Neuronal stem cell (in vitro differentiated cells): ENCODE measurements around the gene DDX39B. TPM values are rescaled to one million over a fixed set of nuclear protein-coding genes. Genes with fewer than 3 reads are reported as not detected.

Source experiments
- DNase-seq: peaks from one replicate; pipeline ENCODE4 v3.0.0-alpha.2; 2013; ENCODE audit warnings: low spot score
- H2AFZ ChIP-seq: one replicate; pipeline ENCODE4 v1.6.1; 2013; ENCODE audit warnings: mild to moderate bottlenecking, low read length, inconsistent platforms
- H2AK5ac ChIP-seq: 2 replicates; pipeline ENCODE4 v1.6.1; 2013; ENCODE audit warnings: low read depth, mild to moderate bottlenecking, inconsistent platforms, low read length, moderate library complexity, mixed read lengths
- H2BK120ac ChIP-seq: 2 replicates; pipeline ENCODE4 v1.6.1; 2013; ENCODE audit warnings: low read depth, mild to moderate bottlenecking, inconsistent platforms, low read length, moderate library complexity, mixed read lengths
- H2BK12ac ChIP-seq: one replicate; pipeline ENCODE4 v1.6.1; 2013; ENCODE audit warnings: low read length, inconsistent platforms
- H2BK15ac ChIP-seq: 2 replicates; pipeline ENCODE4 v1.6.1; 2013; ENCODE audit warnings: mild to moderate bottlenecking, low read length, inconsistent platforms, mixed read lengths
- H2BK5ac ChIP-seq: one replicate; pipeline ENCODE4 v1.6.1; 2013; ENCODE audit warnings: inconsistent platforms, mild to moderate bottlenecking, low read length, moderate library complexity
- H3K14ac ChIP-seq: one replicate; pipeline ENCODE4 v1.6.1; 2013; ENCODE audit warnings: low read length, inconsistent platforms
- H3K18ac ChIP-seq: 2 replicates; pipeline ENCODE4 v1.6.1; 2013; ENCODE audit warnings: low read length, inconsistent platforms
- H3K23ac ChIP-seq: 2 replicates; pipeline ENCODE4 v1.6.1; 2013; ENCODE audit warnings: low read depth, mild to moderate bottlenecking, mixed read lengths, low read length, inconsistent platforms; ENCODE audit not compliant: poor library complexity
- H3K27ac ChIP-seq: replicated peaks from 3 replicates; pipeline ENCODE4 v1.5.1; 2013; ENCODE audit warnings: low read length, inconsistent platforms
- H3K27me3 ChIP-seq, 3 experiments: 2 replicates each; pipeline ENCODE4 v1.6.1; 2013; ENCODE audit warnings: low read length in 3 of 3, mild to moderate bottlenecking in 2 of 3, inconsistent platforms in 1 of 3, low read depth in 1 of 3, mixed read lengths in 1 of 3, moderate library complexity in 1 of 3; ENCODE audit not compliant: control insufficient read depth in 3 of 3, insufficient read depth in 3 of 3
- H3K36me3 ChIP-seq, 2 donors: replicated peaks in 1 of 2; 2 replicates each; pipeline ENCODE4 v1.6.1; 2013; ENCODE audit warnings: low read length in 2 of 2; ENCODE audit not compliant: control insufficient read depth in 2 of 2, insufficient read depth in 2 of 2
- H3K4ac ChIP-seq: 2 replicates; pipeline ENCODE4 v1.6.1; 2013; ENCODE audit warnings: inconsistent platforms, mild to moderate bottlenecking, low read length, moderate library complexity
- H3K4me1 ChIP-seq, 2 donors: 1 replicate in 1 of 2; 2 replicates in 1 of 2; pipeline ENCODE4 v1.6.1; 2013; ENCODE audit warnings: low read length in 2 of 2, low read depth in 1 of 2; ENCODE audit not compliant: control insufficient read depth in 2 of 2, insufficient read depth in 1 of 2
- H3K4me2 ChIP-seq: one replicate; pipeline ENCODE4 v1.6.1; 2013; ENCODE audit warnings: mild to moderate bottlenecking, low read length, inconsistent platforms; ENCODE audit not compliant: insufficient read depth, poor library complexity, severe bottlenecking
- H3K4me3 ChIP-seq, 2 donors: 2 replicates each; pipeline ENCODE4 v1.5.1; 2013; ENCODE audit warnings: low read length in 2 of 2, mild to moderate bottlenecking in 2 of 2, inconsistent platforms in 1 of 2, moderate library complexity in 1 of 2
- H3K79me1 ChIP-seq: one replicate; pipeline ENCODE4 v1.6.1; 2013; ENCODE audit warnings: low read depth, mild to moderate bottlenecking, inconsistent platforms, low read length, moderate library complexity
- H3K9ac ChIP-seq: one replicate; pipeline ENCODE4 v1.6.1; 2013; ENCODE audit warnings: mild to moderate bottlenecking, low read depth, low read length, inconsistent platforms; ENCODE audit not compliant: poor library complexity
- H3K9me3 ChIP-seq, 2 donors: replicated peaks in 1 of 2; 2 replicates each; pipeline versions ENCODE3 to v1.6.1; 2013; ENCODE audit warnings: low read length in 2 of 2, mild to moderate bottlenecking in 2 of 2, inconsistent platforms in 1 of 2, low read depth in 1 of 2, mixed read lengths in 1 of 2, moderate library complexity in 1 of 2; ENCODE audit not compliant: control insufficient read depth in 2 of 2, insufficient read depth in 1 of 2
- H4K8ac ChIP-seq: one replicate; pipeline ENCODE4 v1.6.1; 2013; ENCODE audit warnings: low read depth, mild to moderate bottlenecking, inconsistent platforms, low read length, moderate library complexity
- H4K91ac ChIP-seq: one replicate; pipeline ENCODE4 v1.6.1; 2013; ENCODE audit warnings: low read length, low read depth, mild to moderate bottlenecking, inconsistent platforms; ENCODE audit not compliant: poor library complexity
- WGBS, 2 donors: extraction: QIAGEN DNeasy Blood & Tissue Kit; methylation state at CpG; one replicate each; pipeline ENCODE4 v1.1.7; 2013; ENCODE audit warnings: missing lambda C conversion rate in 2 of 2, mixed read lengths in 1 of 2; ENCODE audit not compliant: insufficient read length in 2 of 2, insufficient replicate concordance in 1 of 2; ENCODE audit errors: extremely low coverage in 2 of 2; 5-methylcytosine and 5-hydroxymethylcytosine counted together
- small RNA-seq: library from polyadenylated mRNA; stranded (forward); fragments of <200 nt; extraction: miRNeasy Mini kit (QIAGEN cat#:217004); gene quantifications from one replicate; pipeline ENCODE3, GENCODE V24; 2013; ENCODE audit not compliant: insufficient read depth

Gene DDX39B

GRCh38 chr6:31483392-31483791 lies 58.4 kb downstream of the DDX39B start:
- no peaks in the 10 kb centered on the region for H3K9me3 ChIP-seq
- no peak overlapping the region for H2BK12ac ChIP-seq
- no peak overlapping the region for H3K9ac ChIP-seq
- H2BK5ac ChIP-seq = no peak overlapping the region
- H3K4me3 ChIP-seq = no peak overlapping the region
- no peak overlapping the region for H3K18ac ChIP-seq
- H3K36me3 ChIP-seq = no peaks in the 10 kb centered on the region
- H3K27ac ChIP-seq = no peak overlapping the region
- DNase-seq = no peak
- no peak overlapping the region for H3K23ac ChIP-seq
- no peak overlapping the region for H2BK15ac ChIP-seq
- H3K4me1 ChIP-seq = peaks cover 0 to 3% of the 10 kb centered on the region in 2 donors
- H3K4me2 ChIP-seq = no peak overlapping the region
- H3K27me3 ChIP-seq = peaks cover 0 to 25% (median 0%) of the 10 kb centered on the region in 3 experiments
- no peak overlapping the region for H3K4ac ChIP-seq
- no peak overlapping the region for H2BK120ac ChIP-seq
- no peaks in the 10 kb centered on the region for H3K79me1 ChIP-seq
- no peak overlapping the region for H3K14ac ChIP-seq
- no peak overlapping the region for H2AK5ac ChIP-seq
- no peak overlapping the region for H2AFZ ChIP-seq
- H4K8ac ChIP-seq = no peak overlapping the region
- no CpG with 5 or more reads among the region's 2 CpGs for WGBS, 2 donors
- H4K91ac ChIP-seq = no peak overlapping the region

DNA sequence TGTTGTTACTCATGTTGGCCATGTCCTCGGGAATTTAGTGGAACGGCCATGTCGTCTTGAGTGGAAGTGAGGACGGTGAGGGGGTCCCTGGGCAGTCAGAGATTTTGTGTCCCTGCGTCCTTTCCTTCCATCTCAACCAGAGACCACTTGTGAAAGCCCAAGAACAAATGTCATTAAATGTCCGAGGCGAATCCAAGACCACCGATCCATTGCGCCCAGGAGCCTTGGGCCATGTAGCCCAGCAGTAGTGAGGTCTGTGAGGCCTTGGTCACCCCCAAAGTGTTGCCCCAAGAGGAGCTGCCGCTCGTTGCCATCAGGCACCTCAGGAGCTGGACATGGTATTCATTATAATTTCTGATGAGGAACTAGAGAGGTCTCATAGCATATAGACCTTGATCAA lies 61.2 kb downstream of the DDX39B start:
- Histone ChIP-seq H4K91ac (no peak overlapping the region), H3K9me3 (no peaks in the 10 kb centered on the region)
- no peak for DNase-seq

More for the DNA sequence above, 61.2 kb downstream of the DDX39B start:
- Histone ChIP-seq H3K27me3 (peaks cover 0 to 42% (median 0%) of the 10 kb centered on the region in 3 experiments), H2BK5ac (no peak overlapping the region), H3K4ac (no peak overlapping the region), H3K18ac (no peak overlapping the region), H2AFZ (no peak overlapping the region), H3K4me1 (peaks cover 0 to 3% of the 10 kb centered on the region in 2 donors), H2AK5ac (no peak overlapping the region), H3K9ac (no peak overlapping the region), H3K23ac (no peak overlapping the region), H2BK120ac (no peak overlapping the region), H3K4me2 (no peak overlapping the region), H3K36me3 (no peaks in the 10 kb centered on the region), H3K14ac (no peak overlapping the region), H2BK15ac (no peak overlapping the region), H3K4me3 (no peak overlapping the region), H3K79me1 (no peaks in the 10 kb centered on the region), H3K27ac (no peak overlapping the region), H2BK12ac (no peak overlapping the region), H4K8ac (no peak overlapping the region)
- no CpG with 5 or more reads among the region's 11 CpGs for WGBS, 2 donors

Small RNAs within 50 kb of the gene (small RNA-seq; reads per million reads assigned to genes)
- gene AL663061.1 = not detected
- gene RF00019 = not detected
- 610 reads per million, percentile 99 among the genes with 10 or more reads in this experiment for gene SNORD117
- gene SNORD84 = not detected
